KOPT-K1 (cell line): ENCODE data around the gene ACCSL.

Experiments used
- H3K27ac ChIP-seq: fragments of 200-600 bp; sonication (generic); 2 replicates; pipeline ENCODE4 v1.5.1; 2016; ENCODE audit warnings: antibody characterized with exemption, mild to moderate bottlenecking, low read depth, low read length; ENCODE audit not compliant: poor library complexity, severe bottlenecking
- H3K36me3 ChIP-seq: fragments of 200-600 bp; sonication (generic); 2 replicates; pipeline ENCODE4 v1.5.1; 2017; ENCODE audit warnings: antibody characterized with exemption, mild to moderate bottlenecking, low read length, moderate library complexity; ENCODE audit not compliant: insufficient read depth
- H3K9me3 ChIP-seq: fragments of 200-600 bp; sonication (generic); 2 replicates; pipeline ENCODE4 v1.5.1; 2017; ENCODE audit warnings: antibody characterized with exemption, low read length, mild to moderate bottlenecking; ENCODE audit not compliant: insufficient read depth, poor library complexity, severe bottlenecking

Gene ACCSL

GRCh38 chr11:44047931-44048431 is at the start of gene ACCSL:
TSS of gene ACCSL (plus strand) at chr11:44047981. CDS start at chr11:44048037, 56 bp downstream.
- no peak within 1 kb of the TSS for H3K27ac ChIP-seq
- H3K9me3 ChIP-seq = no peaks in the 10 kb centered on the region
- no peaks in the 10 kb centered on the region for H3K36me3 ChIP-seq

- Histone ChIP-seq H3K36me3 (no peaks in the 10 kb centered on the region), H3K9me3 (peaks cover 4% of the 10 kb centered on the region), H3K27ac (no peak overlapping the region)
Measured at GRCh38 chr11:43998308-43998707, 49.5 kb upstream of the ACCSL start.

- Histone ChIP-seq H3K27ac (no peak overlapping the region), H3K36me3 (no peaks in the 10 kb centered on the region), H3K9me3 (peaks cover 4% of the 10 kb centered on the region)
Measured at GRCh38 chr11:44000731-44001130, 47.0 kb upstream of the ACCSL start.

GRCh38 chr11:44002191-44003093 is 45.3 kb upstream of the ACCSL start:
- no peaks in the 10 kb centered on the region for H3K36me3 ChIP-seq
- peaks cover 4% of the 10 kb centered on the region for H3K9me3 ChIP-seq
- no peak overlapping the region for H3K27ac ChIP-seq

GRCh38 chr11:44003736-44004451 is 43.9 kb upstream of the ACCSL start:
- Histone ChIP-seq H3K36me3 (no peaks in the 10 kb centered on the region), H3K9me3 (peaks cover 4% of the 10 kb centered on the region), H3K27ac (no peak overlapping the region)

GRCh38 chr11:44004452-44005062 is 43.2 kb upstream of the ACCSL start:
- H3K27ac ChIP-seq = no peak overlapping the region
- no peaks in the 10 kb centered on the region for H3K9me3 ChIP-seq
- H3K36me3 ChIP-seq = no peaks in the 10 kb centered on the region

- no peaks in the 10 kb centered on the region for H3K36me3 ChIP-seq
- H3K9me3 ChIP-seq = no peaks in the 10 kb centered on the region
- no peak overlapping the region for H3K27ac ChIP-seq
Measured at GRCh38 chr11:44005063-44005701, 42.6 kb upstream of the ACCSL start.

GRCh38 chr11:44005956-44006355 is 41.8 kb upstream of the ACCSL start:
- no peaks in the 10 kb centered on the region for H3K36me3 ChIP-seq
- no peak overlapping the region for H3K27ac ChIP-seq
- H3K9me3 ChIP-seq = no peaks in the 10 kb centered on the region

GRCh38 chr11:44006917-44007361 is 40.8 kb upstream of the ACCSL start:
- no peak overlapping the region for H3K27ac ChIP-seq
- no peaks in the 10 kb centered on the region for H3K36me3 ChIP-seq
- H3K9me3 ChIP-seq = no peaks in the 10 kb centered on the region

GRCh38 chr11:44007481-44008087 is 40.2 kb upstream of the ACCSL start:
- Histone ChIP-seq H3K27ac (no peak overlapping the region), H3K36me3 (no peaks in the 10 kb centered on the region), H3K9me3 (no peaks in the 10 kb centered on the region)

- no peak overlapping the region for H3K27ac ChIP-seq
- no peaks in the 10 kb centered on the region for H3K36me3 ChIP-seq
- no peaks in the 10 kb centered on the region for H3K9me3 ChIP-seq
Measured at GRCh38 chr11:44008088-44008501, 39.7 kb upstream of the ACCSL start.

- H3K9me3 ChIP-seq = no peaks in the 10 kb centered on the region
- H3K27ac ChIP-seq = no peak overlapping the region
- H3K36me3 ChIP-seq = no peaks in the 10 kb centered on the region
Measured at GRCh38 chr11:44008698-44009097, 39.1 kb upstream of the ACCSL start.

- Histone ChIP-seq H3K36me3 (no peaks in the 10 kb centered on the region), H3K27ac (no peak overlapping the region)
Measured at GRCh38 chr11:44010789-44011251, 37.0 kb upstream of the ACCSL start.

GRCh38 chr11:44011797-44012196 is 36.0 kb upstream of the ACCSL start:
- Histone ChIP-seq H3K9me3 (no peaks in the 10 kb centered on the region), H3K27ac (no peak overlapping the region), H3K36me3 (no peaks in the 10 kb centered on the region)

More at GRCh38 chr11:44010789-44011251, 37.0 kb upstream of the ACCSL start:
- H3K9me3 ChIP-seq = no peaks in the 10 kb centered on the region
